Mucosa of descending colon (tissue), 3 donors: ENCODE data around the gene MBD5. TPM values are rescaled to one million over a fixed set of nuclear protein-coding genes. Genes with fewer than 3 reads are reported as not detected.

ENCODE experiments used
- ATAC-seq: fragments of 200-7000 bp; cut with Tn5 transposase; one replicate; pipeline ENCODE4 v1.9.1; 2020; ENCODE audit warnings: mild to moderate bottlenecking, moderate library complexity
- DNase-seq, 3 donors: peaks; one replicate each; pipeline ENCODE4 v3.0.0-alpha.2; 2020
- H3K36me3 ChIP-seq: fragments of 200-600 bp; one replicate; pipeline ENCODE4 v1.8.0; 2021; ENCODE audit warnings: low read depth, mild to moderate bottlenecking
- H3K4me1 ChIP-seq: fragments of 200-600 bp; one replicate; pipeline ENCODE4 v1.8.0; 2021; ENCODE audit warnings: low read depth, mild to moderate bottlenecking
- H3K4me3 ChIP-seq: fragments of 200-600 bp; one replicate; pipeline ENCODE4 v1.8.0; 2021; ENCODE audit warnings: mild to moderate bottlenecking
- H3K9me3 ChIP-seq: fragments of 200-600 bp; one replicate; pipeline ENCODE4 v1.8.0; 2021; ENCODE audit warnings: mild to moderate bottlenecking
- intact Hi-C, 2 donors: fragments of 100-400 bp; cut with DNase I in 1 of 2; cut with micrococcal nuclease in 1 of 2; formaldehyde crosslinking; loops; one replicate each; pipeline versions ENCODE4 v1.11.0 to v1.11.1; 2022; cut with DNase I, micrococcal nuclease
- total RNA-seq, 3 donors: library from RNA; stranded (reverse); fragmentation: NEBNext Ultra II Directional in 2 of 3; extraction: Animal tissue kit (Norgen Biotek cat#: 25700) in 2 of 3; gene quantifications; one replicate each; pipeline versions ENCODE4 v1.2.1 to v1.2.4, GENCODE V29; 2021 to 2023
- TF ChIP-seq, protein P1 (sequence below): fragments of 200-600 bp; IDR thresholded peaks from one replicate; pipeline ENCODE4 v1.8.0; 2022; ENCODE audit warnings: antibody characterized with exemption, mild to moderate bottlenecking
- donor health status: DM: no; HTN: no; CAD: no; lungs with moderate emphysema.
- donor health status: DM: no; HTN: no; CAD: no.
- donor health status: DM: no; HTN: yes; CAD: no.

MBD5 gene
- total RNA-seq, 3 donors from 2014 or later, result 31.8 to 69.8 (median 43.8) TPM

DNA sequence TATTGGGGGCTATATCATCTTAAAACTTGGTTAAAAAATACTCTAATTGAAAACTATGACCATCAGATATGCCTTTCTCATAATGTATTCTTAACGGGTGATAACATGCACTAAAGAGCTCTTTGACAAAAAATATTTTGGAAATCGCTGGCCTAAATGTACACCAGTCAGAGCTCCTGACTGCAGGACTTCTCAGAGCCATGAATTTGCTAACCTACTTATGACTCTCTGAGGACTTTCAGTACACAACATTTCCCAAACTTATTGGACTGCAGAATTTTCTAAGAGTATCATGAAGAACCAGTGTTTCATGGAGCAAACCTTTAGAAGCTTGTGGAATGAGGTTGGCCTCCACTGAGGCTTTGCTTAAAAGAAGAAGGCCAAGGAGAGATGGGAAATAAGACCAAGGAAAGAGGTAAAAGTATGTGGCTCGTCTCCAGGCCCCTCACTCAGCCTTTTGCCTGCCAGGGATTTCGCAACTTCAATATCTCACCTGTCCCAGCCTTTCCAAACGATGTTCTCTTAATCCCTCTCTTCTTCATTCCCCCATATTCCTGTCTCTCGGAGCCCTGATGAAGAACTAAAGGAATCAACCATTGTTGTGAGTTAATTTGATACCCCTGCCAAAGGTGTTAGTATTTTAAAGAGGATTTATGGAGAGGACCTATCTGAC, 534.9 kb downstream of the MBD5 start:
- intact Hi-C loops, result no loop called here
- Histone ChIP-seq H3K36me3 (no peaks in the 10 kb centered on the region), H3K4me3 (no peak overlapping the region), H3K9me3 (no peaks in the 10 kb centered on the region), H3K4me1 (no peaks in the 10 kb centered on the region)
- TF ChIP-seq, protein P1, sequence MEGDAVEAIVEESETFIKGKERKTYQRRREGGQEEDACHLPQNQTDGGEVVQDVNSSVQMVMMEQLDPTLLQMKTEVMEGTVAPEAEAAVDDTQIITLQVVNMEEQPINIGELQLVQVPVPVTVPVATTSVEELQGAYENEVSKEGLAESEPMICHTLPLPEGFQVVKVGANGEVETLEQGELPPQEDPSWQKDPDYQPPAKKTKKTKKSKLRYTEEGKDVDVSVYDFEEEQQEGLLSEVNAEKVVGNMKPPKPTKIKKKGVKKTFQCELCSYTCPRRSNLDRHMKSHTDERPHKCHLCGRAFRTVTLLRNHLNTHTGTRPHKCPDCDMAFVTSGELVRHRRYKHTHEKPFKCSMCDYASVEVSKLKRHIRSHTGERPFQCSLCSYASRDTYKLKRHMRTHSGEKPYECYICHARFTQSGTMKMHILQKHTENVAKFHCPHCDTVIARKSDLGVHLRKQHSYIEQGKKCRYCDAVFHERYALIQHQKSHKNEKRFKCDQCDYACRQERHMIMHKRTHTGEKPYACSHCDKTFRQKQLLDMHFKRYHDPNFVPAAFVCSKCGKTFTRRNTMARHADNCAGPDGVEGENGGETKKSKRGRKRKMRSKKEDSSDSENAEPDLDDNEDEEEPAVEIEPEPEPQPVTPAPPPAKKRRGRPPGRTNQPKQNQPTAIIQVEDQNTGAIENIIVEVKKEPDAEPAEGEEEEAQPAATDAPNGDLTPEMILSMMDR, result no peak
- ATAC-seq (no peak), DNase-seq (no peak)

DNA sequence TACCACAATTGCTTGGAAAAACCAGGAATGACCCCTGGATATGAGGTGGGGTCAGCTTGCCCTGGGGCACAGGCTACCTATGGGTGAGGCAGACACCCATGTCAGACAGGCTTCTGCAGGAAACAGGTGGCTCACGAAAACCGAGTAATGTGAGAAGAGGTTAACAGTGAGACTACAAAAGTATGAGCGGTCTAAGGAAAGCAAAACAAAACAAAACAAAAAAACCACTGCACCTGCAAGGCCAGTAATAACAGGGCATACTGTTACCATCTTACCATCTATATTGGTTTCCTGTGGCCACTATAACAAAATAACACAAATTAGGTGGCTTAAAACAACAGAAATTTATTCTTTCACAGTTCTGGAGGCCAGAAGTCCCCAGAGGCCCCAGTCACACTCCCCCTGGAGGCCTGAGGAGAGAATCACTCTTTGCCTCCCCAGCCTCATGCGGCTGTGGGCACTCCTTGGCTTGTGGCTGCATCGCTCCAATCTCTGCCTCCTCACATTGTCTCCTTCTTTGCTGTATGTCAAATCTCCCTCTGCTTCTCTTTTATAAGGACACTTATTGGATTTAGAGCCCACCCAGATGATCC, 537.0 kb downstream of the MBD5 start:
- Histone ChIP-seq H3K4me3 (no peak overlapping the region), H3K9me3 (no peaks in the 10 kb centered on the region), H3K36me3 (no peaks in the 10 kb centered on the region), H3K4me1 (no peaks in the 10 kb centered on the region)
- DNase-seq (no peak), ATAC-seq (no peak)
- intact Hi-C loops, result no loop called here
- TF ChIP-seq, protein P1, result no peak

DNA sequence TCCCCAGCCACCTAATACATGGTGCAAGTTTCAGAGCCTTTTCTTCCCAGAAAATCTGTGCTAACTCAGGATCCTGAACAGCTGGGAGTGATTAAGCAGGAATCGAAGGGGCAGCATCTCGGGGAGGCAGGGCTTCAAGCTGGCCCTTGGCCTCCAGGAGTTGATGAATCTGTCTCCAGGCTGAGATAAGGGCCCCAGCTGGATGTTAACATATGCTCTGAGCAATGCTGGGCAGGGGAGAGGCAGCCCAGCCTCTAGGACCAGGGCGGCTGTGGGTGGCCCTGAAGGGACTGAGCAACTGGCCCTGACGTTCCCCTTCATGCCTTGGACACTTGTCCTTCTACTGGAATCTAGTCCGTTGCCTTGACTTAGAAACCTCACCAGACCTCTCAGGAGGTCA, 539.6 kb downstream of the MBD5 start:
- intact Hi-C loops, result no loop called here
- no peak for ATAC-seq
- TF ChIP-seq, protein P1, result no peak

DNA sequence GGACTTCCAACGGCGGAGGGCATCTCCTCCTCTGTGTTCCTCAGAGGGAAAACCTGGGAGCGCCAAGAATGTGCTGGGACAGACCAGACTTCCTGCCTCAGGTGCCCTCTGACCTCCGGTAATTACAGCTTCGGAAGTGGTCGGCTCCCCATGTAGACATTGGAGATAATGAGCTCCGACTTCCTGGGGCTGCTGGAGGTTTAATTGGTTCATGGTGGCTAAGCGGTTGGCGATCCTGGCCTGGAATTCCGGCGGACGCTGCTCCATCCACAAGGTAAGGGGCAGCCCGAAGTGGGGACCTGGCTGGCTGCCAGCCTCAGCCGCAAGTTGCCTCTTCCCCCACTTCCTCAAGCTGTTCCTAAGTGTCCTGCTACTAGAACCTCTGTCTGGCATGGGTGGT, 540.5 kb downstream of the MBD5 start:
- no peaks in the 10 kb centered on the region for H3K36me3 ChIP-seq
- H3K9me3 ChIP-seq, result no peaks in the 10 kb centered on the region
- no peak overlapping the region for H3K4me3 ChIP-seq
- ATAC-seq (no peak), DNase-seq (no peak)
- intact Hi-C loops, result no loop called here
- TF ChIP-seq, protein P1, result no peak
- no peaks in the 10 kb centered on the region for H3K4me1 ChIP-seq

More for the DNA sequence above, 539.6 kb downstream of the MBD5 start:
- H3K9me3 ChIP-seq, result no peaks in the 10 kb centered on the region
- no peaks in the 10 kb centered on the region for H3K36me3 ChIP-seq
- no peaks in the 10 kb centered on the region for H3K4me1 ChIP-seq
- H3K4me3 ChIP-seq, result no peak overlapping the region
- DNase-seq, result no peak

DNA sequence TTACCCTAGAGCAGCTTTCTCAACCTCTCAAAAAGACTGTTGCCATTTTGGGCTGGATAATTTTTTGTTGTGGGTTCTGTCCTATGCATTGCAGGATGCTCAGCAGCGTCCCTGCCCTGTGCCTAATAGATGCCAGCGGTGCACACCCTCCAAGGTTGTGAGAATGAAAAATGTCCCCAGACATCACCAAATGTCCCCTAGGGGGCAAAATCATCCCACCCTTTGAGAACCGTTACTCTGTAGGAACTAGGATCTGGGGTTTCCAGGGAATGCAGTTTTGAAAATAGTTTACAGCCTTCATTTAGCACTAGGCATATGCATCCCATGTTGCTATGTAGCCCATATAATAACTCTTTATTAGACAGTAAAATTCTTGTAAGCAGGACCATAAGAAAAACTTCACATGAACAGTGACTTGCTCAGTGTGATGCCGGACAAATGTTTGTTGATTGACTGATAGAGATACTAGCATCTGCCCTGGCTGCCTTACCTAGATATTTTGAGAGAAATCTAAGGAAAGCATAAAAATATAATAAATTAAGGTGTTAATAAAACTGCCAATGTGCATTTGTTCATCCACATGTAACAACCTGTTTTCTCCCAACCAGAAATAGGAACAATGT, 544.5 kb downstream of the MBD5 start:
- ATAC-seq (no peak), DNase-seq (peak in 1 of 3 donors; percentile 8)
- Histone ChIP-seq H3K4me3 (no peak overlapping the region), H3K36me3 (no peaks in the 10 kb centered on the region), H3K4me1 (no peaks in the 10 kb centered on the region), H3K9me3 (no peaks in the 10 kb centered on the region)
- TF ChIP-seq, protein P1, result no peak
- intact Hi-C loops, result no loop called here

Other genes with a start within 250 kb of the MBD5 start
- gene ACVR2A, start 176.1 kb upstream of the MBD5 start, total RNA-seq, result 10 to 100 TPM; 19.7 to 33.0 (median 29.0) TPM
- gene ORC4, start 354 bp upstream of the MBD5 start, total RNA-seq, result 10 to 100 TPM; 33.3 to 49.9 (median 41.6) TPM